GM12878 (cell line): Measurements from ENCODE around the gene ARF3. TPM values are rescaled to one million over a fixed set of nuclear protein-coding genes. Genes with fewer than 3 reads are reported as not detected.

Source experiments
- ATAC-seq: fragments of 200-7000 bp; cut with Tn5 transposase; 3 replicates; pipeline ENCODE4 v1.9.1; 2020; ENCODE audit warnings: mild to moderate bottlenecking, moderate library complexity
- BruUV-seq: library from RNA; stranded (reverse); fragments of 400-500 nt; replicated peaks from 2 replicates; lab custom pipeline; 2021; lab: Mats Ljungman, UMichigan
- CTCF ChIA-PET: fragments of 300-600 bp; sonication (Branson Sonifier 250); formaldehyde crosslinking; extraction: SDS; loops from one replicate; lab custom pipeline; 2021; ENCODE audit warnings: inconsistent platforms; lab: Yijun Ruan, JAX
- POLR2A ChIA-PET: fragments of 350-600 bp; formaldehyde crosslinking; extraction: SDS; loops from one replicate; lab custom pipeline; 2021; ENCODE audit warnings: inconsistent platforms; lab: Charles Lee
- RAD21 ChIA-PET: fragments of 300-600 bp; sonication (Branson Sonifier 250); formaldehyde crosslinking; loops from one replicate; lab custom pipeline; 2023; ENCODE audit warnings: antibody characterized with exemption; ENCODE audit not compliant: unreplicated experiment; lab: Charles Lee
- SMC1A ChIA-PET: fragments of 300-600 bp; sonication (Branson Sonifier 250); formaldehyde crosslinking; loops from one replicate; lab custom pipeline; 2023; ENCODE audit not compliant: unreplicated experiment, uncharacterized antibody; lab: Charles Lee
- DNase-seq: peaks from one replicate; pipeline ENCODE4 v3.0.0-alpha.2; 2011; ENCODE audit warnings: low read depth, low spot score
- FAIRE-seq: peaks from 3 replicates; lab custom pipeline; 2011; peaks lifted over from hg19 to GRCh38; lab: Jason Lieb, UNC
- H2AFZ ChIP-seq: 2 replicates; pipeline ENCODE4 v1.6.0; 2011; ENCODE audit warnings: low read depth, low read length, control low read depth; ENCODE audit not compliant: control insufficient read depth
- H3K27ac ChIP-seq: 2 replicates; pipeline ENCODE4 v1.5.1; 2011; ENCODE audit warnings: control low read depth; ENCODE audit not compliant: control insufficient read depth, insufficient read depth
- H3K27me3 ChIP-seq, 2 experiments: replicated peaks in 1 of 2; 2 replicates each; pipeline versions ENCODE4 v1.6.0 to v1.6.1; 2011; ENCODE audit warnings: low read length in 1 of 2; ENCODE audit not compliant: control insufficient read depth in 2 of 2, insufficient read depth in 2 of 2
- H3K36me3 ChIP-seq, 2 experiments: 2 replicates each; pipeline ENCODE4 v1.5.1; 2011; ENCODE audit warnings: low read length in 1 of 2; ENCODE audit not compliant: control insufficient read depth in 2 of 2, insufficient read depth in 2 of 2
- H3K4me1 ChIP-seq: 2 replicates; pipeline ENCODE4 v1.6.1; 2011; ENCODE audit warnings: mild to moderate bottlenecking, low read length, moderate library complexity, mixed read lengths; ENCODE audit not compliant: control insufficient read depth, insufficient read depth
- H3K4me2 ChIP-seq: 2 replicates; pipeline ENCODE4 v1.6.0; 2011; ENCODE audit warnings: control low read depth; ENCODE audit not compliant: control insufficient read depth, insufficient read depth
- H3K4me3 ChIP-seq: fragments of 200-600 bp; sonication (generic); 2 replicates; pipeline ENCODE4 v1.5.1; 2016
- H3K79me2 ChIP-seq: 2 replicates; pipeline ENCODE4 v1.6.0; 2011; ENCODE audit warnings: low read length; ENCODE audit not compliant: control insufficient read depth, insufficient read depth
- H3K9ac ChIP-seq: 2 replicates; pipeline ENCODE4 v1.8.0; 2011; ENCODE audit warnings: low read length, control low read depth, mixed read lengths; ENCODE audit not compliant: control insufficient read depth, insufficient read depth
- H3K9me3 ChIP-seq: replicated peaks from 3 replicates; pipeline ENCODE4 v1.5.1; 2011; ENCODE audit warnings: mild to moderate bottlenecking, low read length; ENCODE audit not compliant: control insufficient read depth, insufficient read depth
- H4K20me1 ChIP-seq: 2 replicates; pipeline ENCODE4 v1.6.0; 2011; ENCODE audit not compliant: control insufficient read depth, insufficient read depth
- EGR1 ChIP-seq, 2 experiments: IDR thresholded peaks; 1 replicate in 1 of 2; 2 replicates in 1 of 2; pipeline ENCODE4 v1.6.1; 2011 to 2012; ENCODE audit warnings: low read depth in 2 of 2, low read length in 2 of 2, borderline replicate concordance in 1 of 2, mild to moderate bottlenecking in 1 of 2, moderate library complexity in 1 of 2
- FOXM1 ChIP-seq: IDR thresholded peaks from 2 replicates; pipeline ENCODE4 v1.6.1; 2012; ENCODE audit warnings: low read depth, mild to moderate bottlenecking, inconsistent platforms, low read length, moderate library complexity
- GATAD2B ChIP-seq: fragments of 450-650 bp; conservative IDR thresholded peaks from 2 replicates; pipeline ENCODE4 v1.6.1; 2017; ENCODE audit warnings: low read depth, mild to moderate bottlenecking, moderate library complexity
- HDGF ChIP-seq: fragments of 450-650 bp; IDR thresholded peaks from 2 replicates; pipeline ENCODE4 v1.6.1; 2016; ENCODE audit warnings: antibody characterized with exemption
- IKZF2 ChIP-seq, 2 experiments: fragments of 450-650 bp; IDR thresholded peaks; 2 replicates each; pipeline ENCODE4 v1.6.1; 2017; ENCODE audit warnings: mild to moderate bottlenecking in 2 of 2, moderate library complexity in 2 of 2
- IRF3 ChIP-seq: fragments of 450-650 bp; IDR thresholded peaks from 2 replicates; pipeline ENCODE4 v1.6.1; 2014; ENCODE audit warnings: mild to moderate bottlenecking
- MEF2B ChIP-seq: fragments of 450-650 bp; IDR thresholded peaks from 2 replicates; pipeline ENCODE4 v1.6.1; 2018; ENCODE audit warnings: mild to moderate bottlenecking, moderate library complexity; ENCODE audit not compliant: partially characterized antibody, poor library complexity, severe bottlenecking
- POLR2A ChIP-seq: IDR thresholded peaks from 2 replicates; pipeline ENCODE4 v1.6.1; 2011; ENCODE audit warnings: low read depth, mild to moderate bottlenecking, low read length
- ZNF24 ChIP-seq: fragments of 450-650 bp; IDR thresholded peaks from 2 replicates; pipeline ENCODE4 v1.6.1; 2017; ENCODE audit warnings: antibody characterized with exemption, mild to moderate bottlenecking
- ZNF384 ChIP-seq: IDR thresholded peaks from 2 replicates; pipeline ENCODE4 v1.6.1; 2012; ENCODE audit warnings: low read depth, mild to moderate bottlenecking, low read length, improper control_type of control experiment, borderline replicate concordance
- WGBS: methylation state at CpG from one replicate; pipeline ENCODE4 v1.1.6; 2016; ENCODE audit warnings: low lambda C conversion rate; ENCODE audit not compliant: insufficient replicate concordance, insufficient coverage; ENCODE audit errors: missing lambda C conversion rate; 5-methylcytosine and 5-hydroxymethylcytosine counted together
- in situ Hi-C: fragments of 300-500 bp; cut with MboI; formaldehyde crosslinking; loops from 9 replicates; pipeline ENCODE4 v1.14.3; 2018; ENCODE audit warnings: mixed read lengths
- intact Hi-C: fragments of 100-400 bp; cut with micrococcal nuclease; formaldehyde crosslinking; loops from one replicate; pipeline ENCODE4 v1.14.2; 2022; ENCODE audit not compliant: unreplicated experiment
- polyA plus RNA-seq, 11 experiments: library from polyadenylated mRNA; depleted of rRNA in 4 of 11; unstranded in 6 of 11; stranded (reverse) in 5 of 11; fragments of >200 nt; fragmentation: Nextera tagmentation in 4 of 11; fragmentation: Illumina TruSeq in 1 of 11; extraction: Ambion mirVana in 4 of 11; extraction: Trizol in 1 of 11; gene quantifications; 1 replicate in 1 of 11; 2 replicates in 10 of 11; pipeline versions ENCODE4 v1.2.1 to v1.2.3, GENCODE V29; 2011 to 2016; ENCODE audit warnings: inconsistent platforms in 2 of 11, missing spikeins in 2 of 11, low read depth in 1 of 11
- total RNA-seq, 4 experiments: library from RNA; depleted of rRNA in 3 of 4; stranded (reverse); fragments of >200 nt in 3 of 4; fragmentation: Illumina TruSeq in 1 of 4; extraction: Trizol in 1 of 4; gene quantifications; 2 replicates each; pipeline versions ENCODE4 v1.2.1 to v1.2.3, GENCODE V29; 2013 to 2021

ARF3 gene
- total and polyA plus RNA-seq, 10 of the 15 experiments (the other 5 are each of a cell fraction or from before 2014, with no cell fraction given) = 8.7 to 263 (median 74.4) TPM

DNA sequence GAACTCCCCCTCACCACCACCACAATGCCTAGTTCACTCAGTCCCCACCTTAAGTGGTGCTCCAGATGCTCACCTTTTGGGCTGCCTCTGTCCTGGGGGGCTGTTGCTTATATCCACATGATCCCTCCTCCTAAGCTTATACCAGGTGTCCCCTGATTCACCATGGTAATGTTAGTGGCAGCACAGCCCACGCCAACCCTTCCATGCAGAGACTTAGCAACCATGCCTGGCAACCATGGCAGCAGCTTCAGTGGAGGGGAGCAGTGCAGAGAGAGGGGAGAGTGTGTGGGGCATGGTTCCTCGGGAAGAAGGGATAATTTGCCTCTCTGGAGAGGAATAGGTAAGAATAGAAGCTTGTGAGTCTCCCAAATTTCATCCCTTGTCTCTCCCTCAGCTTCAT, 43.1 kb upstream of the ARF3 start:
- peak in 1 of 2 experiments; percentile 6; a peak in 1 of 3 replicates for TF ChIP-seq EGR1 (IDR thresholded peaks at IDR 0.05; ENCODE audit: borderline replicate concordance in 1 of 2, low read depth in 2 of 2, low read length in 2 of 2)
- TF ChIP-seq ZNF24 = no peak
- intact Hi-C loops = no loop called here
- H3K4me2 ChIP-seq = peak overlapping the region; percentile 96

DNA sequence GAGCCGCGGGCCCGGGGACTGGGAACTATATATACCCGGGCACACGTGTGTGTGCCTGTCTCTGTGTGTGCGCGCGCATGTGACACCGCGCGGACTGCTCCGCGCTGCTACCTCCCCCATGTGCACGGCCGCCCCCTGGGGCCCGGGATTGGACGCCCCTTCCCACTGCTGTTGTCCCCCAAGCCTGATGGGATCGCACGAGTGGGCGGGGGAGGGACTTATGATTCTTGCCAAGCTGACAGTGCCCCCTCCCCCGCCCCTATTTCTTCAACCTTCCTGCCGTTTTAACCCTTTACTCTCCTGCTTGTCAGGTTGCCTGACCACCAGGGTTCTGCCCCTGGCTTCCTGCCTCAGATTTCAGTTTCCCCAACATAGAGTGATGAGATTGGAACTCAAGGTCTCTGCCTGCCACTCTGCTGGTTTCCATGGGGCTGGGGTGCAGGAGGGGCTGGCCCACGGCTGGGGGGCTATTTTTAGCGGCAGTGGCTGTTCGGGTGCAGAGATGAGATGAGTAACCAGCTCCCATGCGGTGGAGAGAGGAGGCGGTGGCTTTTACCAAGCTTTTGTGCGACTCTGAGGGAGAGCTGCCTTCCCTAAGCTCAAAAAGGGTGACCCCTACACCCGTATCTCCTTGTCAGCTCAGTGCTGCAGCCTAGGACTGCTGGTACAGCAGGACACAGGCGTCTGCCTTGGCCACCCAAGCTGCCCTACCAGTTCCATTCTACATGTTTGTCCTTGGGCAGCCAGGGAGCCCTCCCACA, 42.3 kb upstream of the ARF3 start, which contains the start of gene DDN:
Gene DDN, minus strand, starts transcription at position 5 of the 761 bp plus-strand sequence. CDS start 88 bp downstream, outside the sequence.
- no peak for DNase-seq
- intact Hi-C loops = loop anchor here (1.0 to 5.0 kb wide), 3 partner anchors 19 to 97 kb away; partner anchors contain the start of genes DHH and PRKAG1
- Histone ChIP-seq H3K9ac (peak within 1 kb of the TSS; percentile 63), H3K36me3 (peaks cover 5 to 11% of the 10 kb centered on the region in 2 experiments), H4K20me1 (peaks cover 3% of the 10 kb centered on the region), H3K4me1 (peaks cover 27% of the 10 kb centered on the region), H3K27me3 (no peaks in the 10 kb centered on the region), H3K9me3 (no peaks in the 10 kb centered on the region), H3K4me3 (peak within 1 kb of the TSS; percentile 69), H3K4me2 (peak within 1 kb of the TSS; percentile 96), H3K27ac (peak within 1 kb of the TSS; percentile 60), H2AFZ (peak within 1 kb of the TSS; percentile 73), H3K79me2 (peaks cover 5% of the 10 kb centered on the region)
- no peak for FAIRE-seq
- ATAC-seq = peak; percentile 69
- CTCF ChIA-PET = interaction anchor here (0.8 to 14.1 kb wide), 17 partner anchors 11 to 236 kb away, joined by 3 to 172 read pairs (median 5); partner anchors contain the start of genes DDX23, DHH and PRKAG1
- SMC1A ChIA-PET = interaction anchor here (1.0 to 4.7 kb wide), 6 partner anchors 11 to 147 kb away, joined by 3 to 47 read pairs (median 4); partner anchors contain the start of genes ARF3, DDX23 and PRKAG1
- WGBS = 3% methylated on average over 16 of the region's 30 CpGs
- RAD21 ChIA-PET = interaction anchor here (0.7 to 5.4 kb wide), 10 partner anchors 17 to 135 kb away, joined by 3 to 62 read pairs (median 4); partner anchors contain the start of genes ARF3, LMBR1L, PRKAG1 and RHEBL1
- POLR2A ChIA-PET = interaction anchor here (0.6 to 6.0 kb wide), 11 partner anchors 10 to 147 kb away, joined by 3 to 52 read pairs (median 5); partner anchors contain the start of genes DDX23, PRKAG1 and RHEBL1
- in situ Hi-C loops = no loop called here
- BruUV-seq = TSS peak; percentile 66
- TF ChIP-seq MEF2B (peak; percentile 74), HDGF (0 out of 2 replicates have a peak, but pooled peaks have one; percentile 49), FOXM1 (no peak), ZNF384 (no peak), IRF3 (no peak), GATAD2B (0 out of 2 replicates have a peak, but pooled peaks have one; percentile 49), IKZF2 (IDR thresholded peaks at IDR 0.05) (no peak), POLR2A (0 out of 2 replicates have a peak, but pooled peaks have one; percentile 64)

More for the DNA sequence above, 43.1 kb upstream of the ARF3 start:
- ChIA-PET CTCF (interaction anchor here (0.7 to 14.1 kb wide), 16 partner anchors 12 to 292 kb away, joined by 3 to 172 read pairs (median 4); partner anchors contain the start of genes DDX23, DHH and PRKAG1), SMC1A (interaction anchor here (0.6 to 4.7 kb wide), 6 partner anchors 12 to 148 kb away, joined by 3 to 47 read pairs (median 4); partner anchors contain the start of genes ARF3, DDX23 and PRKAG1), RAD21 (interaction anchor here (0.7 to 5.4 kb wide), 6 partner anchors 16 to 136 kb away, joined by 3 to 62 read pairs (median 4); partner anchors contain the start of genes LMBR1L, PRKAG1 and RHEBL1), POLR2A (interaction anchor here (0.9 to 6.0 kb wide), 9 partner anchors 9 to 148 kb away, joined by 3 to 52 read pairs (median 5); partner anchors contain the start of genes DDX23, PRKAG1 and RHEBL1)
- ATAC-seq (no peak), DNase-seq (no peak), FAIRE-seq (no peak)
- Histone ChIP-seq H3K4me1 (peaks cover 27% of the 10 kb centered on the region), H4K20me1 (peaks cover 3% of the 10 kb centered on the region), H3K36me3 (peaks cover 5 to 15% of the 10 kb centered on the region in 2 experiments), H3K27ac (no peak overlapping the region; the same call in 1 of the 2 replicates), H2AFZ (no peak overlapping the region), H3K79me2 (peaks cover 5% of the 10 kb centered on the region), H3K9ac (peak overlapping the region; percentile 63), H3K4me3 (peak overlapping the region; percentile 69; the same call in 1 of the 2 replicates), H3K27me3 (no peaks in the 10 kb centered on the region), H3K9me3 (no peaks in the 10 kb centered on the region)
- in situ Hi-C loops = no loop called here
- BruUV-seq = no TSS peak
- 97% methylated on average over 2 of the region's 2 CpGs for WGBS
